GM18505 (cell line): ENCODE measurements around the gene TPSD1.

Experiments
- ATAC-seq: cut with Tn5 transposase; IDR thresholded peaks from one replicate; pipeline ENCODE4 v1.9.1; 2021; ENCODE audit not compliant: unreplicated experiment
- POLR2A ChIP-seq: IDR thresholded peaks from 4 replicates; pipeline ENCODE4 v1.6.1; 2011; ENCODE audit warnings: borderline replicate concordance; ENCODE audit not compliant: insufficient read depth, insufficient read length; ENCODE audit errors: extremely low read depth

TPSD1 gene

DNA sequence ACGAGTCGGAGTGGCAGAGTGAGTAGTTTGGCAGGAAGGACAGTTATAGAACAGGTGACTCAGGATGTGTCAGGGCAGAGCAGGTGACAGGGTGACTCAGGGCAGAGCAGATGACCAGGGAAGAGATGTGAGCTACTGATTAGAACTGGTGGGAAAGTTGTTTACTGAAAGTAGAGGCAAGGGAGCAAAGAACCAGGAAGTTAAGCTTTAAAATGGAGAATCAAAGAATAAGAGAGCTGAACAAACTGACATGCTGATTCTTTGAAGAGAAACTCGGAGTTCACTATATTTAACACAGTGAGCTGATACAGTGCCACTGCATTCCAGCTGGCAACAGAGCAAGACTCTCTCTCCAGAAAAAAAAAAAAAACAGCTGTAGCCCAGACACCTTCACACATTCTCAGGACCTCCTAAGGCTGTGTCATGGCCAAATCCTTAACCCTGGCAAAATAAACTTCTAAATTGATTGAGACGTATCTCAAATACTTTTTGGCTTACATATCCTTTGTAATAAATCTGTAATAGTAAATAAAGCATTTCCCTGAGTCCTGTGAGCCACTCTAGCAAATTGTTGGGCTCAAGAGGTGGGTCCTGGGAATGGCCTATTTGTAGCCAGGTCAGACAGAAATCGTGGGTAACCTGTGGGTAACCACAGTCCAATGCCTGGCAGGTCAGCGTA is 41.3 kb downstream of the TPSD1 start:
- no peak for TF ChIP-seq POLR2A
- ATAC-seq, result no peak

DNA sequence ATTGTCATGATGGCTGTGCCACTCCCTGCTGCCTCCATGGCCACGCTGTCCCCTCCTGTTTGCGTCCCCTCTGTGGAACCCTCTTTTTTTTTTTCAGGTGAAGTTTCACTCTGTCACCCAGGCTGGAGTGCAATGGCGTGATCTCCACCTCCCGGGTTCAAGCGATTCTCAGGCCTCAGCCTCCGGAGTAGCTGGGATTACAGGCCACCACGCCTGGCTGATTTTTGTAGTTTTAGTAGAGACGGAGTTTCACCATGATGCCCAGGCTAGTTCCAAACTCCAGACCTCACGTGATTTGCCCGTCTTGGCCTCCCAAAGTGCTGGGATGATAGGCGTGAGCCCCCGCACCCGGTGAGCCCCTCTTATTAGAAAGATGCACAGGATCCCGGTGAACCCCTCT is 42.5 kb downstream of the TPSD1 start:
- TF ChIP-seq POLR2A, result no peak
- no peak for ATAC-seq

DNA sequence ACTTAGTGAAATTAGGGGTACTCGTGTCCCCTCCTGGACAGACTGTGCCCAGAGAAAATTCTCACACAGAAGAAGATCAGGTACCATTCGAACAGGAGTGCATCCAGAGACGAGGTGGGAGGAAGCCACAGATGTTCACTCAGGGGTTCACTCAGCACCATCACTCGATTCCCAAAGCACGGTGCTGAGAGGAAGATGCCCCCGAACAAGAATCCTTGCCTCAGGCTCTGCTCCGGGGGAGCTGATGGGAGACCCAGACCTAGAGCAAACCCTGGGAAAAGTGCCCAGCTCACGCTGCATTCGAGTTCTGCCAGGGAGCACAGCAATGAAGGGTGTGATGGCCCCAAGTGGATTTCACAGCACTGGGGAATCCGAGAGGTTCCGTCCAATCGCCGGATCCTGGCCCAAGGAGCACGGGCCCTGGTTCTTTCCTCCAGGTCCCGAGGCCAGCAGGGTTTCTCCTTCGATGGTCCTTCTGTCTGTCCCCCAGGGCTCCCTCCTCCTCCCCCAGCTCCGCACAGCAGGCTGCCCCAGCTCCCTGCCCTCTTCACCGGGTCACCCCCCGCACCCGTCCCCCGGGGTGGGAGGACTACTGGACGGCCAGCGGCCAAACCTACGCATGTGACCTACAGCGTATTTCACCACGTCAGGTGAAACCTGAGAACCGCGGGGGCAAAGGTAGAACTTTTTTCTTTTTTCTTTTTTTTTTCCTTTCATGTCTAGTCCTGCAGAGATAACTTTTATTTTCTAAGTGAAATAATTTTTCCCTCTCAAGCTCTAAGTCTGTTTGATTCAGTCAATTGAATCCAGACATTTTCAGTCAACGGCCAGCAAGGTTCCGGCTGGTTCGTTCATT is 43.4 kb downstream of the TPSD1 start:
- TF ChIP-seq POLR2A, result no peak
- ATAC-seq, result no peak

DNA sequence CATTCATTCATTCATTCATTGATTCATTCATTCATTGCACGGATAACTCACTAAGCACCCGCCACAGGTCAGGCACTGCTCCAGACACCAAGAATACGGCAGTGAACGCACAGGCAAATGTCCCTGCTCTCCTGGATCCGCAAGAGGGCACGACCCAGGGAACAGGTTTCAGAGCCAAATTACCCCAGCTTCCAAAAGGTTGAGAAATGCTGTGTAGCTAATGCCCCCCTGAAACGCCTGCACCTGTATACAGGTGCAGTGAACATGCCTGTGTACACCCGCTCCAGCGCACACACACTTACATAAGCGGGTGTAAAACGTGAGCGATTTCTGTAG is 44.0 kb downstream of the TPSD1 start:
- no peak for ATAC-seq
- TF ChIP-seq POLR2A, result no peak

DNA sequence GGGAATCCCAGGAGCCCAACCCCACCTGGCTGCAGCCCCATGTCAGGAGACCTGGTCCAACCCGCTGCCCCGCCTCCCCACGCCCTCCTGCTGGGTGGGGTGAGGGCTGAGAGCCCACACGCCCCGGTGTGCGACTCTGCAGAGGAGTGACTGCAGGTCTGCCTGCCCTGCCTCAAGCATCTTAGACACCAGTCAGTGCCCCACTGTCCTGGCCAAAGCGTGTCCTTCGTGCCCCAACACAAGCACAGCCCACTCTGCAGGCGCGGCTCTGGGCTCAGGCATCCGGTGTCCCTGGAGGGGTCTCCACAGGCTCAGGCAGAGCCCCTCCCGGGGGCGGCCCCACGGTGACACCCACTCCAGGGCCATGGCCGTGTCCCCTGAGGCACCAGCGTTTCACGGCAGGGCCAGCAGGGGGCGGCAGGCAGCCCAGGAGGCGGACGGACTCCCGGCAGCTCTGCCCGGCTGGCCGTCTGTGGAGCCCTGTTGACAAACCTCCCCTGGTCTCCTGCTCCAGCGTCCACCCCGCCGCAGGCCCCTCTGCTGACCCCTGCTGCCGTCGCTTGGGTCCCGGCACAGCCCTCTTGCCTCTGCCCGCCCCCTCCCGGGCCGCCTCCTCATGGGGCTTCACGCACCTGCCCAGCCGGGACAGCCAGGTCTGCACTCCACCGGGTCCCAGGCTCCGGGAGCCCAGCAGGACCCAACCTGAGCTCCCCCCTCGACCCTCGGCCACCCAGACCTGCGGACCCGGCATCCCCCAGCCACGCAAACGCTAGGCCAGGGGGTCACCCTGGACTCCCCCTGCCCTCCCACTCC is 45.0 kb downstream of the TPSD1 start:
- ATAC-seq, result no peak
- no peak for TF ChIP-seq POLR2A

DNA sequence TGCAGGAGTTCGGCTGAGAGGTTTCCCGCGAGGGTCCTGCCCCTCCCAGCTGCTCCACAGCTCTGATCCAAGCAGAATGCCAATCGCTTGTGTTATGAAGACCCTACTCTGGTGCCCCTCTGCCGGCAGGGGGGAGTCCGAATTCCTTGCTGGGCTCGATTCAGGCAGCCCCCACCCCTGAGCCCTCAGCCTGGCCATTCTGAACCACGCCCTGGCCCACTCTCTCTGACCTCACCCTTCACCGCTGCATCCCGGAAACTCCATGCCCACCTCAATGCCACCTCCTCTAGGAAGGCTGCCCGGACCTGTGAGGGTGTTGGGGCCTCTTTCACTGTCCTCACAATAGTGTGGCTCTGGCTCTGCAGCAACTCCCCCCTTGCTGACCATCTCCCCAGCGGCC is 45.7 kb downstream of the TPSD1 start:
- no peak for ATAC-seq
- TF ChIP-seq POLR2A, result no peak

DNA sequence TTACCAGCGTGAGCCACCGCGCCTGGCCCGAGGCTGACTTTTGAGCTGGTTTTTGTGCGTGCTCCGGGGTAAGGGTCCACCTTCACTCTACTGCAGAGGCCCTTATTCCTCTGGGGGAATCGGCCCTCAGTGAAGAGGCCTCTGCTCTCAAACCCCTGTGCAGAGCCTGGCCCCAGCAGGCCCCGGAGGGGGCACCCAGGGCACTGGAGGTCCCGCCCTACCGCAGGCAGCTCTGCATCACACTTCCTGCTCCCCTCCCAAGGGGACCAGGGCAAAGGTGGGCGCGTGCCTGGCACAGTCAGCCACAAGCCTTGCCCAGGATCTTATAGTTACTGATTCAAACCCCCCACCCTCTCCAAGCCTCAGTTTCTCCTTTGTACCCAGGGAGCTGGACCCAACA is 50.0 kb downstream of the TPSD1 start:
- ATAC-seq, result no peak
- no peak for TF ChIP-seq POLR2A

DNA sequence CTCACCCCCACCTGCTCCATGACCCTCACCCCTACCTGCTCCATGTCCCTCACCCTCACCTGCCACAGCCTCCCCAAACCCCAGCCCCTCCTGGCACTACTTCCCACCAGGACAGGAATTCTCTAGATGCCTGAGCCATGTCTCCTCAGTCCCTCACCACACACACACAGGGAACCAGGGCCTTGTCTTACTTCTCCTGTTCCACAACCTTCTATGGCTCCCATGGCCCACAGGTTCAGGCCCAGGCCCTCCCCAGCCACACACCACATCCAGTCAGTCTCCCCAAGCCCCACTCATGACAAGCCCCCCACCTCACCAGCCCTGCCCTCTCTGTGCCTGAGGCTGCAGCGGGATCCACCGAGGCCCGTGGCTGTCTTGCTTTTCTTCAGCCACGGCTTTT is 50.5 kb downstream of the TPSD1 start:
- TF ChIP-seq POLR2A, result no peak
- no peak for ATAC-seq

DNA sequence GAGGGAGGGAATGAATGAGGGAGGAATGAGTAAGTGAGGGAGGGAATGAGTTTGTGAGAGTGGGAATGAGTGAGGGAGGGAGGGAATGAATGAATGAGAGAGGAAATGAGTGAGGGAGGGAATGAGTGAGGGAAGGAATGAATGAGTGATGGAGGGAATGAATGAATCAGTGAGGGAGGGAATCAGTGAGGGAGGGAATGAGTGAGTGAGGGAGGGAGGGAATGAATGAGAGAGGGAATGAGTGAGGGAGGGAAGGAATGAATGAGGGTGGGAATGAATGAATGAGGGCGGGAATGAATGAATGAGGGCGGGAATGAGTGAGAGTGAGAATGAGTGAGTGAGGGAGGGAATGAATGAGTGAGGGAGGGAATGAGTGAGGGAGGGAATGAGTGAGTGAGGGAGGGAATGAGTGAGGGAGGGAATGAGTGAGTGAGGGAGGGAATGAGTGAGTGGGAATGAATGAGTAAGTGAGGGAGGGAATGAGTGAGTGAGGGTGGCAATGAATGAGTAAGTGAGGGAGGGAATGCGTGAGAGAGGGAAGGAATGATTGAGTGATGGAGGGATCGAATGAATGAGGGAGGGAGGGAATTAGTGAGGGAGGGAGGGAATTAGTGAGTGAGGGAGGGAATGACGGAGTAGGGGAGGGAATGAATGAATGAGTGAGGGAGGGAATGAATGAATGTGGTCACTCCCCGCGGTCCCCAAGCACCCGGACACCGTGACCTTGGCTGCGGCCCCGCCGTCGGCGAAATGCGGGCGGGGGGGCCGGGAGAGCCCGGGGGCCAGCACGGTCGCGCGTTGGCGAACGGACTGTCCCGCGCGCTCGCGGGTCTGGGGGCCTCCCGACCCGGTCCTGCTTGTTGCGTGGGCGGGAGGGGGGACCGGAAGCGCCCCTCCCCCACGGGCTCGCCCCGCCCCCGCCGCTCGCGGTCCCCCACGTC is 52.4 kb downstream of the TPSD1 start:
- no peak for ATAC-seq
- peak; percentile 66 for TF ChIP-seq POLR2A
